HG03354 (cell line): ENCODE results near the gene APOL2.
"Not testable (repeated sequence)": the region's sequence is repeated elsewhere in the genome, so short reads cannot be mapped to it uniquely, and the experiment has no call there.

Experiments used
- ATAC-seq: cut with Tn5 transposase; IDR thresholded peaks from one replicate; pipeline ENCODE4 v1.9.1; 2021; ENCODE audit warnings: mild to moderate bottlenecking; ENCODE audit not compliant: unreplicated experiment, poor library complexity, severe bottlenecking

The APOL2 gene

DNA sequence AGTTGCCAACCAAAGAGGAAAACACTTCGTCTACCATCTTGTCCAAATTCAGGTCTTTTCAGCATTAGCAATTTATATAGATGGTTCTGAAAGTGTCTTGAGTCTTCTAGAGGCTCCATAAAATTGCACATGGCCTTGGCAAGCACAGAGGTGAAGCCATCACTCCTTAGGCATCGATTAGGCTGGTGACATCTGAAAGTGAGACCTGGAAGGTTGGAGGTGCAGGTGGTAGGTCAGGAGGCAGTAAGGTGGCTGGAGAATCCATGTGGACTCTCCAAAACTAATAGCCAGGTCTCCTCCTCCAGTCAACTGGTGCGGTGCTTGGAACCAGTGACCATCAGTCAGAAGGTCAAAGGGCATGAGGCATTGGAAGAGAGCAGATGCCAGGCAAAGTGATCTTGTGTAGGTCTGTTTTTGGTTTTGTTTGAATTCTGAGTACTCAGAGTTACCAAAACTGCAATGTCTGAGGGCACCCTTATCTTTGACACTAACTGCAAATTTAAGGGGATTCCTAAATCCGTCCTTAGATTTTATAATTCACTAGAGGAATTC, 6.6 kb upstream of the APOL2 start:
- no peak for ATAC-seq

DNA sequence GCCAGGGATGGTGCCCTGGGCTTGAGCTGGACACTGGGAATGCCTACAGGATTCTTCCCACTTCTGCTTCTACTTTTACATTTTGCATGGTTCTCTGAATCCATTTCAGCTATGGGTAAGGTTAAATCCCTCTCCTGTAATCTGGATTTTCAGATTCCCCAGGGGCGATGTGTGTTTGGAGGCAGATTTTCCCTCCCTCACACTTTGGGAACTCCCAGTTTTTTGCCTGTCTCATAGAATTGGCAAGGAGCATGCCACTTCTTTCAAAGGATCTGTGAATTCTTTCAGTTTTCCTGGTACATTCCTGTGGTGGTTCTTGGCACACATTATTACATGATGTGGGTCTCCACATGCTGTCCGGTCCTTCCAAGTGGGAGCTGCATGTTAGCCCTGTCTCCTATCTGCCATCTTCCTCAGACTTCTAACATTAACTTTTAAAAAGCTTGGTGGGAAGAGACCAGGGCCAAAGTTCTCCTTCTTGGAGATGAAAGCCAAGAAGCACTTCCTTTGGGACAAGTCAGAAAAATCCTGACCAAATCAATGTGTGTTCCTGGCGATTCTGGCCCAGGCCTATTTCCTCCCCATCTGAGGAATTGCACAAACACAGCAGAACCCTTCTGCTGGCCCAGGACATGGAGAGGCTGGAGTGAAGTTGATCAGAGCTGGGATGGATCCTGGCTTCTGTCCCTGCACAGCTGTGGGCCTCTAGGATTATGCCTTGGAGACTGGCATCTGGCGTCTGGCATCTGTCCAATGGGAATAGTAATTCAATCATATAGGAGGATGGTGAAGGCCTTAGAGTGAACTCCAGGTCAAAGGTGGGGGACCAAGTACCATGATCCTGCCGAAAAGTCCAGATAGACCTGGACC, 5.4 kb upstream of the APOL2 start:
- no peak for ATAC-seq

DNA sequence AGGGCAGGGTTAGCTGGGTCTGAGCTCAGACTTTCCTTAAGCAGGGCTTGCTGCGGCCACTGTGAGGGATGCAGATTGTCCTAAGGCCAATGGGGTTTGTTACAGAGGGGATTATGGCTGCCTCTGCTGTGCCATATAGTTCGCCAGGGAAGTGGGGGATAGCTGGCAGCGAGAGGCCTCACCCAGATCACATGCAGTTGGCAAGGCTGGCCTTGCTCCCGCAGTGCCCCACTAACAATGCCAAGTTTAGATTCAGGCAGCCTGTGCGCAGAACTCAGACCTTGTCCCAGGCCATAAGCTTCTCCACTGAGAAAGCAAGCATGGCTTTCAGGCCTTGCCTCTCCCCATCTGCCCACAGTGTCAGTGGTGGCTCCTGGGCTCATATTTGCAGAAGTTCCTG, 4.7 kb upstream of the APOL2 start:
- ATAC-seq: no peak

DNA sequence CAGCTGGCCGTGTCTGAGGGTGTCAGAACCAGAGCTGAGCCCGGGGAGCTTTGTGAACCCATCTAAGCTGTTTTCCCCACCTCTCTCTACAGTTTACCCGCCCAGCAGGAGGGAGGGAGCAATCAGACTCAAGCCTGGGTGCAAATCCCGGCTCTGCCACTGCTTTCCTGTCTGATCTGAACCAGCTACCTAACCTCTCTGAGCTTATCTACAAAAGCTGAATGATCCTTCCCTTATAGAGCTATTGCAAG, 252 bp downstream of the APOL2 start:
- peak; percentile 16 for ATAC-seq

DNA sequence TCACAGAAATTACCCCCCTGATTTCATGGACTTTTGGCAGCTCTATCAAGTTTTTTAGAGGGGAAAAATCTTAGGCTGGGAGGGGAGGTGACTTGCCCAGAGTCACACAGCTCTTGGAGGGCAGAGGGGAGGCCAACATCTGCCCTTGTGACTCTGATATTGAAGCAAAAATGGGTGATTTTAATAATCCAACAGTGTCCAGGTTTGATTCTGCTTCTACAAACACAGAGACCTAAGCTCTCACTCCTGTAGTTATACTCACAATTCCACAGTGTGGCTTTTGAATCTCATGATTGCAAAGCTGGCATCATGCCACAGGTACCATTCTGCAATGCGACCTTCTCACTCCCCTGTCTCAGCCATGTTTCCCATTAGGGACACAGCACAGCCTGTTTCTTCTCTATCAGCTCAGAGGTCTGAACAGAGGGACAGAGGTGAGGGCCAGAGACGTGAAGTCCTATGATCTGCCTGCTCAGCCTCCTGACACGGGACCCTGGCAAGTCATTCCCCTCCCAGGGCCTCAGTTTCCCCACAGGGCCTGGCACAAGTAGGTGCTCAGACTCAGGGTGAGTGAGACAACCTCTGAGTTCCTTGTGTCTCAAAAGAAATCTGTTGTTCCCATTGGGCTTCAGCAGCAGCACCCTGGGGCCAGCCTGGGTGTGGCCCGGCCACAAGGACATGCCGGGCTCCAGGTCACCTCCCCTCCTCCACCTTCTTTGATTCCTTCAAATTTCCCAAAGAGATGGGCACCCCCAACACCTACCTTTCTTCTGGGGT, 766 bp downstream of the APOL2 start:
- no peak for ATAC-seq

DNA sequence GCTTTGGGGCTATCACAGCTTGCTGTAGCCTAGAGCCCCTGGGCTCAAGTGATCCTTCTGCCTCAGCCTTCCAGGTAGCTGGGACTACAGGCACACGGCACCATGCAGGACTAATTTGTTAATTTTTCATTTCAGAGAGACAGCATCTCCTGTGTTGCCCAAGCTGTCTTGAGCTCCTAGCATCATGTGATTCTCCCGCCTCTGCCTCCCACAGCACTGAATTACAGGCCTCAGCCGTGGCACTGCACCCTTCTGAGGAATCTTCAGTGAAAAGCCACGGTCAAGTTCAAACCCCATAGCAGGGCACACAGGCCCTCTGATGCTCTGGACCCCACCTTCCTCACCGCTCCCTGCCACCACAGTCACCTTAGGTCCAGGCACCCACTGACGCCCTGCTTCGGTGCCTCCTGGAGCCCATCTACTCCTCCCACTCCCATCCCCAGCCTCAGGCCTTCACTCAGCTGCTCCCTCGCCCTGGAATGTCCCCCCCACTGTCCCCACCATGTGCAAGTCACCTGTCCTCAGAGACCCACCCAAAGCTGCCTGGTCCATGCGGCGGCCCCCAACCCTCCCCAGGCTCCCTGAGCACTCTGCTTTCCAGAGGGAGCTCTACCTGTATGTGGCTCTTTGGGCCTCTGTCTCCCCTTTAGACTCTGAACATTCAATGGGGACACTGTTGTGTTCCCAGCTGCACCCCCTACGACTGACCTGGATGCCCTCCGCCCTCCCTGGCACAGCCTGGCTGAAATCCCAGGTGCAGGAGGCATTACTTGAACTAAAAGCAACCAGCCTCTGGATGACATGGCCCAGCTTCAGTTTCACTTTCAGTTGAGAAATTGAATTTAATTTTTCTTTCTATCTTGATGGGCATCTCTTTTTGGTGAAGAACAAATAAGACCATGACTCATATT, 1.6 kb downstream of the APOL2 start:
- no peak for ATAC-seq

DNA sequence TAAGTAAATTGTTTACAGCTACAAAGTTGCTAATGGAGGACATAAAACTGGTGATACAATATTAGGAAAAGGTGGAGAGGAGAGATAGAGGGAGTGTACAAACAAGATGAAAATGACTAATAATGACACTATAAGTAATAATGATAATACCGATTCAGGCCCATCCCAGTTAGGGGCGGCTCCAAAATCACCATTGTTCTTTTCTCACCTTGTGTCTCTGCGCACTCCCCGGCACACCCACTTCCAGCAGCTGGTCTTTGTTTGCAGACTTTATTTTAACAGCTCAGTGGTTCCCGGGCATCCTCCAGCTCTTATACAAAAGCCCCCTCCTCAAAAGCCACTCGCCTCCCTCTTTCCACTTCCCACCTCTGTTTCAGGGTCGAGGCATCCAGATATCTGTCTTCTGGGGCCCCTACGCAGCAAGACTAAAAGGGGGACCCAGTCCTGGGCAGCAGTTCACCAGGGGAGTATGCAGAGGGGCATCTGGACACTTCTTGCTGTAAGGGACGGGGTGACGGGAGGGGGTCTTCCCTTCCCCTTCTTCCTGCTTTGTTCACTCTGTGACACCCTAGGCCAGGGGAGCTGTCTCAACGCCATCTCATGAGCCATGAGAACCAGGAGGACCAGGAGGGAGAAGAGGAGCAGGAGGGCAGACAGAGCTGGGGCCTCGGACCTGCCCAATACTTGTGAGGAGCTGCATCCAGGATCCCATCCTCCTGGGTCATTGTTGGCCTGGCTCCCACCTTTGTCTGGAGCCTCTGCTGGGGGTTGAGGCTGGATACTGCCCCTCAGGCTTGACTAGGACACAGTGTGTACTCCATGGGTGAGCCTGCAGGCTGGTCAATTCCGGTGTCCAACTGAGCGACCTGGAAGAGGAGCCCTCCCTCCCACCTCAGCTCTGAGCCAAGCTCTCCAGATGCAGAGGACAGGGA, 2.7 kb downstream of the APOL2 start:
- no peak for ATAC-seq

DNA sequence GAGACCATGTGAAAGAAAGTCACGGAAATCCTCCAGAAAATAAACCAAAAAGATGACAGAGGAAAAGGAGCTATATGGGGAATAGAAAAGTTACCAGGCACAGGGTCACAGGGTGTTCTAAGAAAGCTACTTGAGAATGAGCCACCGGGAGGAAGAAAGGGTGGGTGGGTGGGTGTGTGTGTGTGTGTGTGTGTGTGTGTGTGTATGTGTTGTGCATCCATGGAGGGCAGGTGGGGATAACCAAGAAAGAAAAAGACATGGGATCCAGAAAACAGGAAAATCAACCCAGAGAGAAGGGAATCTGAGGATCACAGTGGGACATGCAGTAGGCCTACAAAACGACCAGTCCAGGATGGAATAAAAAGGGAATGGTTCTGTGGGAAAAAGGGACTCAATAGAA, 3.7 kb downstream of the APOL2 start:
- no peak for ATAC-seq

DNA sequence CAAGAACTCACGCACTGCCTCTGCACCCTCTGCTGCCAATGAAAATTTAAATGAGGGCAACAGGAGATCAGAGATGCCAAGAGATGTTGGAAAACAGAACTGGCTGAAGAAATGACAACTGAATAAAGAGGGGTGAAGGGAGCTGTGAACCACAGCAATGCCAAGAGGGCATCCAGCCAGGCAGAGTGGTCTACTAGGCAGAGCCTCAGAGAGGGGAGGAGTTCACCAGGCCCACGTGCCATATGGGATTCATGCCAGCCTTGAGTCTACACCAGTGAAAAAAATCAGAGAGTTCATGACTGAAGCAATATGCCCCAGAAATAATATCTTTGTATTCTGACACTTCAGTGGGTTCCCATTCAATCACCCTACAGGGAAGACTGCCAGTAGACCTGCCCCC, 4.4 kb downstream of the APOL2 start:
- no peak for ATAC-seq

DNA sequence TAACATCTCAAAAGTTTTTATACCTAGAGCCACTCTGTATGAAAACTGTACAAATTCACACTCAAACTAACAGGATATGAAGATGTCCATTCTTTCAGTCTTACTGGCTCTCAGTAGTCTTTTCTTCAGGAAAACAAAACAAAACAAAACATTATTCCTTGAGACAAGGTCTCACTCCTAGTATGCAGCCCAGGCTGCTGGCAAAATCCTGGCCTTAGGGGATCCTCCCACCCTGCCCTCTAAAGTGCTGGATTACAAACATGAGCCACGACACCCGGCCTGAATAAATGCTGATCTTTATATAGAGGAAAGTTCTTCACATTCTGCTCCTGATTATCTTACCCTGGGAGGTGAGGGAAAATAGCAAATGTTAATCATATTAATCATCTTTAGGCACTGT, 5.1 kb downstream of the APOL2 start:
- no peak for ATAC-seq

DNA sequence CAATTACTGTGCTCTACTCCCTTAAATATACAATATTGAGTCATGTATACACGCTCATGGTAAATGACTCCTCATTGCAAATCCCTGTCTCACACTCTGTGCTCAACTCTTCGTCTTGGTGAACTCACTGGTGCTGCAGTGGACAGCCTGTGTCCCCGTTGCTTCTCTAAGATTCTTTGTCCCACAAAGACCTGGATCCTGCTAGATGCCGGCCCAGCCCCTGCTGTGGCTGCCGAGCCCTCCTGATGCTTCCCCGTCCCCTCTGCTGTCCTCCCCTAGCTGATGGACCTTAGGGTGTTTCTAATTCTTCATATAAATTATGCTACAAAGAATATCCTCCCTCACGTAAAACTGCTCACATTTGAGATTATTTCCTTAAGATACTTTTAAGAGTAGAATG, 5.5 kb downstream of the APOL2 start:
- ATAC-seq: no peak

DNA sequence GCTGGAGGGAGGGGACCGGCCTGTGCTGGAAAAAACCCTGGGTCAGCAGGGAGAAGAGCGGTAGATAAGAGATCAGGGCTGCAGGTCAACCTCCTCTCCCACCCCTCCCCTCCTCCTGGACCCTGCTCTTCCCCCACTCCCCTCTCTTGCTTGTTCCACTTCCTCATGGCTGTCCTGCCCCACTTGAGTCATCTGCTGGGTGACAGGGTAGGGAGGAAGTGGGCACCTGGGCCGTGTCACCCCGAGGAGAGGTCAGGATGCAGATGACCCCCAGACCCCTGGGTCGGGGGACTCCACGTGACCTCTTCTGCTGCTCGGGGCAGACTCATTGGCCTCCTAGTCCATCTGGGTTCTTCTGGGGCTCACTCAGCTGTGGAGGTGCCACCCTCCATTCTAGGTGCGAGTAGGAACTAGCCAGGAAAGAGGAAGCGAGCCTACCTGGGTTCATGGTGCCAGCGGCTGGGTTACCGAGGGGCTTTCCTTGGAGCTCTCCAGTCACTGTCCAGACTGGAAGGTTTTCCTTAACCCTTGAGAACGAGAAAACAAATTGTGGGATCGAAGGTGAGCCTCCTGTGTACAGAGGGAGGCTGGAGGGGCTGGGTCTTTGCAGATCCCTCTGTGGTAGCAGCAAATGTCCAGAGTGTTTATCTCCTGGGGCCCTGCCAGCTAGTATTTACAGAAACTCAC, 6.5 kb downstream of the APOL2 start:
- ATAC-seq: no peak

DNA sequence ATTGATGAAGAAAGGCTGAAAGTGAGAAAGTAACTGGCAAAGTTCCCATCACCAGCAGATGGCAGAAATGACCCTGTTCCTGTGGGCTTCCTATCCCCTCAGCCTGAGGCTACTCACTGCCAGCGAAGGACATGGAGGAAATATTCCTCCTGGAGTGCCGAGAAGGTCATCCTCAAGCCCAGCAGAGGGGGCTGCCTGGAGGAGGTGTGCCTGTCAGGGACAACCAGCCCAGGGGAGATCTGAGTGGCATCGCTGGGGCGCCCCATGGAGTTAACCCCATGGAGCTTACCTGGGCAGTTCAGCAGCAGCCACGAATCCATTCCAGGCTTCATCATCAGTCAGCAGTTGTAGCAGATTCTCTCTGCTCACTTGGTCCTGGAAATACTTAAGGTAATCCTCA, 8.3 kb downstream of the APOL2 start:
- not testable (repeated sequence) for ATAC-seq

DNA sequence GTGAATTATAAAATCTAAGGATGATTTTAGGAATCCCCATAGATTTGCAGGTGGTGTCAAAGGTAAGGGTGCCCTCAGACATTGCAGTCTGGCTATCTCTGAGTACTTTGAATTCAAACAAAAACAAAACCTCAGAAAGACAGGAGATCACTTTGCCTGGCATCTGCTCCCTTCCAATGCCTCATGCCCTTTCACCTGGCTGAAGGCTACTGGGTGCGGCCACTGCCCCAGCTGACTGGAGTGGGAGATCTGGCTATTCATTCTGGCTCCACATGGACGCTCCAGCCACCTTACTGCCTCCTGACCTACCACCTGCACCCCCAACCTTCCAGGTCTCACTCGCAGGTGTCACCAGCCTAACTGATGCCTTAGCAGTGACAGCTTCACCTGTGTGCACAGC, 9.7 kb downstream of the APOL2 start:
- ATAC-seq: not testable (repeated sequence)

DNA sequence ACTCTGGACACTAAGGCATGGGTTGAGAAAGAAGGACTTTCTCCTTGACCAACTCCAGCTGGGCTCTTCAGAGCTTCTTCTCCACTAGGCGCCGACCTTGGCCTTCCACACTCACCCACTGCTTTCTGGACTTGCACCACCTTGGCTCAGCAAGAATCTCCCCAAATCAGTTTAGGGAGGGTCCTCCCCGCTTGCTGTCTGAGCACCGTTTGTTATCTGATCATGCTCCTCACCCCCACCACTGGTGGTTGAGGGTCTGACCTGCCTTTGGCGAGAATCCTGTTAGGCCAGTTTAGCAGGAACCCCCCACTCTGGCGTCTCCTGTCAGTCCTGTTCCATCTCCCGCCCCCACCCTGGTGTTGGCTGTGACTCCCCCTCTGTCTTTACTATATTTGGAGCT, 10.4 kb downstream of the APOL2 start:
- no peak for ATAC-seq

DNA sequence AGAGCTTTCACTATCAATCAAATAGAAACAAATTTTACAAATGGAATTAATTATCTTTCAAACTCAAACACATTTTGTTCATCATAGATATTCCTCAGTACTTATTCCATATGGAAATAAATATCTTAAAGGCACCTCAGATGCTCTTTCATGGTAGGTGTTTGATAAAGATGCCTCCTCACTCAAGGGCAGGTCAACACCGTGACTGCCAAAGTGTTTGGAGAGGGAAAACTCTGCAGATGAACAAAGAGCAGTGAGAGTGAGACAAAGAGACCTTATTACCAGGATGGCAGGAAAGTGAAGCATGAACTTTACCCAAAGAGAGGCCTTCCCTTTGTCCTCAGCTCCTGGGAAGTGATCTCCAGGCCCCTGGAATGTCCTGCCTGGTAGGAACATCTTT, 11.0 kb downstream of the APOL2 start:
- ATAC-seq: not testable (repeated sequence)

DNA sequence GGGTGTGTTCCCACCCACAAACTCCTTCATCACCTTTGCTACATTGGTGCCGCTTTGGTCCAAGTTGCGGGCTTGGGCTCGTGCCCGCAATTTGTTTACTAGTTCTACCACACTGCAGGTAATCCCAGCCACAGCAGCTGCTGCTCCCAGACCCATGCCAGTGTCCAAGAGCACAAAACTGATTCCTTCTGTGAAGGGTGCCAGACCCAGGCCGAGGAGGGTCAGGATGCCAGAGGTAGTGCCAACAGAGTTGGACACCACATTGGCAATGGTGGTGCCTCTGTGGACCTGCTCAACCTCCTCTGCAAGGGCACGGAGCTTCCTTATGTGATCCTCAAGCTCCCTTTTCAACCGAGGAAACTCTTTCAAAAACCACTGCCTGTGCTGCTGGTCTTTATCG, 11.5 kb downstream of the APOL2 start:
- ATAC-seq: no peak

DNA sequence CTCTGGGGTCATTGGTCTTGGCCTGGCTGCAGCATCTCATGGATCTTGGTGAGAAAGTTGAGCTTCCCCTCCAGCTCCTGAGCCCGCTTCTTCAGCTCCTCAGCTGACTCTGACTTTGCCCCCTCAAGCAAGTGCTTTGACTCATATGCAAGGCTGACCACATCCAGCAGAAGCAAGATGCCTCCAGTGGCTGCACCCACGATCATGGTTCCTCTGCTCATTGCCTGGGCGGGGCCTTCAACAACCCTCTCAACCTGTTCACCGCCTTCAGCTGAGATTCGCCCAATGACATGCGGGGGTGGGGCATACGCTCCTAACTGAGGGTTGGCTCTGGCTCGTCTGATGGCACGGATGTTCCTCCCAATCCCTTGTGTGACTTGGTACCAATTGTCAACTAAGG, 11.9 kb downstream of the APOL2 start:
- no peak for ATAC-seq

DNA sequence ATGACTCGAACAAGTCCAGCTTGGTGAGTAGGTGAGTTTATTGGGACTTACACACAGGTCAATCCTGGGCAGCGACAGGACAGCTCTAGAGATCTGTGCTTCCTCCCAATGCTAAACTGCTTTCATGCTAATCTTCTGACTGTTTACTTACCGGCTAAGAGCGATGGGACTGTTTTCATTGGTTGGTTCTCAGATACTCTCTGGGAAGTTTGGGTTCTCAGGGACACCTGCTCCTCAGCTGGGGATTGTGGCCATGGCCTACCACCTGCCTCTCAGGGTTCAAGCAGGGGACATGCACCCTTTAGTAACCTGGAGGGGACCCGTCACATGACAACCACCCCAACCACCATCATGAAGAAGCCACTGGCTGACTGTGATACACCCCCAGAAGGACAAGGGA, 13.1 kb downstream of the APOL2 start:
- no peak for ATAC-seq
